Mucosa of stomach (tissue), 1 donor: ENCODE results near the gene MIEN1.
"Not testable (repeated sequence)": the region's sequence is repeated elsewhere in the genome, so short reads cannot be mapped to it uniquely, and the experiment has no call there.

Source experiments
- H3K27me3 ChIP-seq: one replicate; pipeline ENCODE4 v1.7.0; 2013; ENCODE audit warnings: mild to moderate bottlenecking, low read length; ENCODE audit not compliant: control insufficient read depth, insufficient read depth
- H3K36me3 ChIP-seq: one replicate; pipeline ENCODE4 v1.7.0; 2013; ENCODE audit warnings: low read length; ENCODE audit not compliant: control insufficient read depth, insufficient read depth
- H3K4me1 ChIP-seq: one replicate; pipeline ENCODE4 v1.7.0; 2013; ENCODE audit warnings: mild to moderate bottlenecking, low read length; ENCODE audit not compliant: control insufficient read depth, insufficient read depth
- H3K4me3 ChIP-seq: one replicate; pipeline ENCODE4 v1.7.0; 2013; ENCODE audit warnings: low read length
- H3K9ac ChIP-seq: one replicate; pipeline ENCODE4 v1.7.0; 2013; ENCODE audit warnings: mild to moderate bottlenecking, low read length, moderate library complexity
- H3K9me3 ChIP-seq: one replicate; pipeline ENCODE4 v1.7.0; 2013; ENCODE audit warnings: mild to moderate bottlenecking, low read length, moderate library complexity; ENCODE audit not compliant: control insufficient read depth
- donor health status: Pancreatic carcinoma.

The MIEN1 gene

GRCh38 chr17:39703913-39704312 is 26.4 kb downstream of the MIEN1 start:
- peaks cover 67% of the 10 kb centered on the region for H3K4me1 ChIP-seq
- H3K27me3 ChIP-seq = no peaks in the 10 kb centered on the region
- peak overlapping the region; percentile 40 for H3K4me3 ChIP-seq
- H3K36me3 ChIP-seq = peaks cover 9% of the 10 kb centered on the region
- H3K9ac ChIP-seq = peak overlapping the region; percentile 5
- H3K9me3 ChIP-seq = no peaks in the 10 kb centered on the region

- Histone ChIP-seq H3K27me3 (no peaks in the 10 kb centered on the region), H3K36me3 (peaks cover 8% of the 10 kb centered on the region), H3K9me3 (no peaks in the 10 kb centered on the region), H3K4me3 (peak overlapping the region; percentile 40), H3K4me1 (peaks cover 67% of the 10 kb centered on the region), H3K9ac (peak overlapping the region; percentile 26)
Measured at GRCh38 chr17:39702901-39703893, 27.1 kb downstream of the MIEN1 start.

DNA sequence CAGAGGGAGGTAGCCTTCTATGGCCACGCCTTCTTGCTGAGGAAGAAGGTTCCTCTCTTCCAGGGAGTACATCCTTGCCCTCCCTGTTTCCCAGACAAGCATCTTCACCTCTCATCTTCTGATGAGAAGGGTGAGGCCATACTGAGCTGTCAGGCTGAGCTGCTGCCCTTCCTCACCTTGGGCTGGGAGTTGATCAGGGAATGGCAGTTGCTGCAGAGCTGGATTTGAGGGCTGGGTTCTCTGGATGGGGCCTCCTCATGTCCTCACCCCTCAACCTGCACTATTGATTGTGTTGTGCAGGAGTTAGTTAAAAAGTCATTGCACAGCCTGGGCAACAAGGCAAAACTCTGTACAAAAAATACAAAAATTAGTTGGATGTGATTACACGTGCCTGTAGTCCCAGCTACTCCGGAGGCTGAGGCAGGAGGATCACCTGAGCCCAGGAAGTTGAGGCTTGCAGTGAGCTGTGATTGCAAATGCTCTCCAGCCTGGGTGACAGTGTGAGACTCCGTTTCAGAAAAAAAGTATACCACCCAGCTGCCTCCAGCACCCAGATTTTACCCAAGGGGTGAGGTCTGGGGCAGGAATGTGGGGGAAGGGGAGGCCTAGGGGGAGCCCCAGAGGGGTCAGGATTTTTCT is 28.4 kb downstream of the MIEN1 start:
- Histone ChIP-seq H3K27me3 (no peaks in the 10 kb centered on the region), H3K9ac (no peak overlapping the region), H3K9me3 (no peaks in the 10 kb centered on the region), H3K4me3 (no peak overlapping the region), H3K4me1 (peaks cover 60% of the 10 kb centered on the region), H3K36me3 (peaks cover 1% of the 10 kb centered on the region)

DNA sequence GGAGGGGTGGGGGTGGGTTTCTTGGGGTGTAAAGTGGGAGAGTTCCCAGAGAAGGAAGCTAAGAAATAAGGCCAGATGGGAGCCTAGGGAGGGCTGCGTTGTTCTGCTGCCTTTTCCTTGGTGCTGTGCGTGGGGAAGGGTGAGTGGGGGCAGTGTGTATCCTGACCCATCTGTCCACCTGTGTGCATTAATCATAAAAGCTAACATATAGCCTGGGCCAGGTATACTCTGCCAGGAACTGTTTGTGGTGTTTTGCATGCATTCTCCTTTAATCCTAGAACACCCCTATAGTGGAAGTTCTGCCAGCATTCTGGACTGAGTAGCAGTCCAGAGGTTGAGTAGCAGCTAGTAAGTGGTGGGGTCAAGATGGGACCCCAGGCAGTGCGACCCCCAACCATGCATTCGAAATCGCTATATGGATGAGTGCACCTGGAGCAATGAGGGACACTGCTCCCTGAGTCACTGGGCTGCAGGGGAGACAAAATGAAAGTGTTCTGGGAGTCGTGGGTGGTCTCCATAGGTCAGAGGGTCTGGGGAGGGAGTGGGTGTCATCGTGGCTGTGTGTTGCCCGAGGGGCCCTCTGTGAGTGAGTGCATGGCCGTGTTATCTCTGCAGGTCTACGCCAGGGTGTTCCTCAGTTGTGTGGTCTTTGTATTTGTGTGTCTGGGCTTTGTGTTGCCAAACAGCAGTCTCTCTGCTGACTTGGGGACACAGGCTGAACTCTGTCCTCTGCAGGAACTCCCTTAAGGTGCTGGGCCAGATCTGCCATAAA is 29.1 kb downstream of the MIEN1 start:
- Histone ChIP-seq H3K4me3 (peak overlapping the region; percentile 81), H3K27me3 (no peaks in the 10 kb centered on the region), H3K9ac (peak overlapping the region; percentile 93), H3K9me3 (no peaks in the 10 kb centered on the region), H3K4me1 (peaks cover 53% of the 10 kb centered on the region), H3K36me3 (no peaks in the 10 kb centered on the region)

DNA sequence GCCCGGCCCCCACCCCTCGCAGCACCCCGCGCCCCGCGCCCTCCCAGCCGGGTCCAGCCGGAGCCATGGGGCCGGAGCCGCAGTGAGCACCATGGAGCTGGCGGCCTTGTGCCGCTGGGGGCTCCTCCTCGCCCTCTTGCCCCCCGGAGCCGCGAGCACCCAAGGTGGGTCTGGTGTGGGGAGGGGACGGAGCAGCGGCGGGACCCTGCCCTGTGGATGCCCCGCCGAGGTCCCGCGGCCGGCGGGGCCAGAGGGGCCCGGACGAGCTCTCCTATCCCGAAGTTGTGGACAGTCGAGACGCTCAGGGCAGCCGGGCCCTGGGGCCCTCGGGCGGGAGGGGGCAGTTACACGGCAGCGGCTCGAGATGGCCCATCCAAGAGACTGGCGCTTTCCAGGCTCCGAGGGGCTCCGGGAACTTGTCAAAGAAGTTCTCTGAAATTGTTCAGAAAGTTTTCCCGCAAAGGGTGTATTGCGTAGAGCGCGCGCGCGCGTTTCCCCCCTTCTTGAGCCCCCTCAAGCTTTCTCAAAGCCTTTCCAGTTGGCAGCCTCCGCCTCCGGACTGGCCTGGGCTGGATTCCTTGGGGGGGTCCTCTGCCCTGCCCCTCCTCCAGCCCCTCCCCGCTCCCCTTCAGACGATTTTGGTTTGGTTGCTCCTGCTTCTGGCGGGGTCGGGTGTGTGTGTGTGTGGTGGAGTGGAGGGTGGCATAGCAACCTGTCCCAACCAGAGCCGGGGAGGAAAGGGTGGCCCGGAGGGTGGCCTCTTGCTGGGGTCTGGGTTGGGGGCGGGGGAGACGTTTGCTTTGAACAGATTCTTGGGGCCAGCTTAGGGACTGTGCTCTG is 30.0 kb downstream of the MIEN1 start:
- H3K4me3 ChIP-seq = peak overlapping the region; percentile 81
- peaks cover 44% of the 10 kb centered on the region for H3K4me1 ChIP-seq
- no peaks in the 10 kb centered on the region for H3K36me3 ChIP-seq
- H3K9me3 ChIP-seq = no peaks in the 10 kb centered on the region
- no peaks in the 10 kb centered on the region for H3K27me3 ChIP-seq
- peak overlapping the region; percentile 93 for H3K9ac ChIP-seq

- no peaks in the 10 kb centered on the region for H3K36me3 ChIP-seq
- H3K4me3 ChIP-seq = peak within 1 kb of the TSS; percentile 81
- H3K27me3 ChIP-seq = no peaks in the 10 kb centered on the region
- no peaks in the 10 kb centered on the region for H3K9me3 ChIP-seq
- H3K9ac ChIP-seq = peak within 1 kb of the TSS; percentile 93
- H3K4me1 ChIP-seq = peaks cover 39% of the 10 kb centered on the region
Measured at GRCh38 chr17:39699818-39700147, 30.5 kb downstream of the MIEN1 start, which contains the start of gene ERBB2. ERBB2 (plus strand) TSS chr17:39700064; CDS start chr17:39700239, 175 bp downstream.

DNA sequence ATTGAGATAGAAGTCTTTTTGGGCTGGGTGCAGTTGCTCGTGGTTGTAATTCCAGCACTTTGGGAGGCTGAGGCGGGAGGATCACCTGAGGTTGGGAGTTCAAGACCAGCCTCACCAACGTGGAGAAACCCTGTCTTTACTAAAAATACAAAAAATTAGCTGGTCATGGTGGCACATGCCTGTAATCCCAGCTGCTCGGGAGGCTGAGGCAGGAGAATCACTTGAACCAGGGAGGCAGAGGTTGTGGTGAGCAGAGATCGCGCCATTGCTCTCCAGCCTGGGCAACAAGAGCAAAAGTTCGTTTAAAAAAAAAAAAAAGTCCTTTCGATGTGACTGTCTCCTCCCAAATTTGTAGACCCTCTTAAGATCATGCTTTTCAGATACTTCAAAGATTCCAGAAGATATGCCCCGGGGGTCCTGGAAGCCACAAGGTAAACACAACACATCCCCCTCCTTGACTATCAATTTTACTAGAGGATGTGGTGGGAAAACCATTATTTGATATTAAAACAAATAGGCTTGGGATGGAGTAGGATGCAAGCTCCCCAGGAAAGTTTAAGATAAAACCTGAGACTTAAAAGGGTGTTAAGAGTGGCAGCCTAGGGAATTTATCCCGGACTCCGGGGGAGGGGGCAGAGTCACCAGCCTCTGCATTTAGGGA is 31.0 kb downstream of the MIEN1 start:
- H3K9me3 ChIP-seq, H3K36me3 ChIP-seq, H3K27me3 ChIP-seq: not testable (repeated sequence)
- peak overlapping the region; percentile 93 for H3K9ac ChIP-seq
- peak overlapping the region; percentile 50 for H3K4me3 ChIP-seq
- peaks cover 34% of the 10 kb centered on the region for H3K4me1 ChIP-seq

DNA sequence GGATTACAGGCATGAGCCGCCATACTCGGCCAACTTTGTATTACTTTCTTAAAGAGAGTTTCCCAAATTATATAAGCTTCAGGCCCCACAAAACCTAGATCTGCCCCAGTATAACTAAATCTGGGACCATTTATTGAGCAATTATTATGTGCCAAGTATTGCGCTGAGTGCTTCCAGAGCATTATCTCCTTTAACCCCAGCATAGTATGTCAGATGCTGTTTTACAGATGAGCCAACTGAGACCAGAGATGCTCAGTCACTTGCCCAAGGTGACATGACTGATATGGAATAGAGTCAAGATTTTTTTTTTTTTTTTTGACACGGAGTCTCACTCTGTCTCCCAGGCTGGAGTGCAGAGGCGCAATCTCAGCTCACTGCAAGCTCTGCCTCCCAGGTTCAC is 32.4 kb downstream of the MIEN1 start:
- Histone ChIP-seq H3K4me3 (no peak overlapping the region), H3K4me1 (peaks cover 20% of the 10 kb centered on the region), H3K9ac (no peak overlapping the region), H3K36me3 (no peaks in the 10 kb centered on the region), H3K9me3 (no peaks in the 10 kb centered on the region), H3K27me3 (no peaks in the 10 kb centered on the region)

DNA sequence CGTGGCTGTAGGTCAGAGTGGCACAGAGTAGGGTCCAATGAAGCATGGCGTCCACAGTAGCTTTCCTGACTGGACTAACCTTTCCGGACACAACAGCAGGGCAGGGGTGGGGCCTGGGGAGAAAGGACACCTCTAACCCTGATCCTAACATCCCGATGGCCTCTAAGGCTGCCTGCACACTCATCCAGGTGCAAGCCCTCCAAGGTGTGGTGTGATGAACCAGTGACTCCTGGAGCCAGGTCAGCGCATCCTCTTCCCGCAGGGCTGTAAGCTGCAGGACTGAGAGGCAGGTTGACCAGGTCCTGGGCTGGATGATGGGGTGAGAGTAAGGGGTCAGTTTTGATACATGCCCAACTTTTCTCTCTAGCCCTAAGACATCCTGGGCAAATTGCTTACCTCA is 33.6 kb downstream of the MIEN1 start:
- H3K36me3 ChIP-seq = no peaks in the 10 kb centered on the region
- H3K9me3 ChIP-seq = no peaks in the 10 kb centered on the region
- H3K9ac ChIP-seq = no peak overlapping the region
- peaks cover 8% of the 10 kb centered on the region for H3K4me1 ChIP-seq
- no peaks in the 10 kb centered on the region for H3K27me3 ChIP-seq
- no peak overlapping the region for H3K4me3 ChIP-seq

DNA sequence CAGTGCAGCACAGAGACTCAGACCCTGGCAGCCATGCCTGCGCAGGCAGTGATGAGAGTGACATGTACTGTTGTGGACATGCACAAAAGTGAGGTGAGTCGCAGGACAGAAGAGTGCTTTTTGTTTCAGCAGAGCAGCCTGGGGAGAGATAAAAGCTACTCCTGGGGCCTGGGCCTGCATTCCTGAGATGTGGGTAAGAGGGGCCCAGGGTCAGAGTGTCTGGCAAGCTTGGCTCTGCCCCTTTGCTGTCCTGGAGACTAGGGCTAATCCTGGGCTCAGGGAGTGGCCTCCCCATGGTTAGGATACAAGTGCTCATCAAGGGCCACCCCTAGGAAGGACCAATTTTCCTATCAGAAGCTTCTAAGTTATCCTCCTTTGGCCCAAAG is 35.2 kb downstream of the MIEN1 start:
- no peak overlapping the region for H3K4me3 ChIP-seq
- H3K4me1 ChIP-seq = peaks cover 6% of the 10 kb centered on the region
- no peaks in the 10 kb centered on the region for H3K27me3 ChIP-seq
- no peaks in the 10 kb centered on the region for H3K36me3 ChIP-seq
- no peak overlapping the region for H3K9ac ChIP-seq
- no peaks in the 10 kb centered on the region for H3K9me3 ChIP-seq

- Histone ChIP-seq H3K4me3 (no peak overlapping the region), H3K27me3 (no peaks in the 10 kb centered on the region), H3K36me3 (no peaks in the 10 kb centered on the region), H3K9ac (no peak overlapping the region), H3K9me3 (no peaks in the 10 kb centered on the region), H3K4me1 (peaks cover 5% of the 10 kb centered on the region)
Measured at GRCh38 chr17:39694593-39694992, 35.7 kb downstream of the MIEN1 start.
